COLO668 (cell line): ENCODE data around the gene ST6GALNAC3.
A peak's percentile ranks its signal among the peaks of the same experiment; 100 is the strongest.

Experiments used
- DNase-seq: peaks from one replicate; lab custom pipeline; 2025; ENCODE audit not compliant: unreplicated experiment; lab: John Stamatoyannopoulos, UW

ST6GALNAC3 gene

DNA sequence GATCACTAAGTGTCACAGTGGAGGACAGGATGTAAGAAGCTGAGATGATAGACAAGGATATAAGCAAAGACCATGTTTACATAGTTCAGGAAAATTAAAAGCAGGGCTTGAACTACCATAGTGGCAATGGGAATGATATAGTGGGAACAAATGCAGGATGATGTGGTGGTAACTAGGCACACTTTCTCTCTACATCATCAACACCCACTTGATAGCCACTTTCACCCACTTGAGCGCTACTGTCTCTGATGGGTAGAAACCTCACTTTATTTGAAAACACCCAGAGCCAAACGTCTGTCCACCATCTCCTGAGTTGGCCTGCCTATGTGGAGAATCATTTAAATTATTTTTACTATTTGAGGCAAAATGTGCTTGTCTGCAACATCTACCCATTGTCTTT, 487.7 kb downstream of the ST6GALNAC3 start:
- no peak for DNase-seq

- DNase-seq: no peak
Measured at GRCh38 chr1:76568573-76569238, 494.2 kb downstream of the ST6GALNAC3 start.

DNA sequence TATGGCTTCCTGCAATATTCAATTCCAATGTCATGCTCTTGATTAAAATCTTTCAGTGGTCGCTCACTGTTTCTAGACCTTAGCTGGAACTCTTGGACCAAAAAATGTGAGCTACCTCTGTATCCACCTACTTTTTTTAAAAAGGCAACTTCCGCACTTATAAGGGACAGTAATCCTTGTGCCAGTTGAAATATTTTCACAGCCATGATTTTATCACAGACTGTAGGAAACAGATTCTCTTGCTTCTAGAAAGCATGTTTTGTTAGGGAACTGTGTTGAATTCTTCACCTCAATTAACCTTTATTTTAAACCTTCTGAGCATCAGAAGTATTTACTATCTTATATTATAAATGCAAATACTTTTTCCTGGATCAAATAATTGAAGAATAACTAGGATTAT, 496.7 kb downstream of the ST6GALNAC3 start:
- no peak for DNase-seq

GRCh38 chr1:76572229-76572628, 497.7 kb downstream of the ST6GALNAC3 start:
- no peak for DNase-seq

- no peak for DNase-seq
Measured at GRCh38 chr1:76576876-76577524, 502.5 kb downstream of the ST6GALNAC3 start.

DNA sequence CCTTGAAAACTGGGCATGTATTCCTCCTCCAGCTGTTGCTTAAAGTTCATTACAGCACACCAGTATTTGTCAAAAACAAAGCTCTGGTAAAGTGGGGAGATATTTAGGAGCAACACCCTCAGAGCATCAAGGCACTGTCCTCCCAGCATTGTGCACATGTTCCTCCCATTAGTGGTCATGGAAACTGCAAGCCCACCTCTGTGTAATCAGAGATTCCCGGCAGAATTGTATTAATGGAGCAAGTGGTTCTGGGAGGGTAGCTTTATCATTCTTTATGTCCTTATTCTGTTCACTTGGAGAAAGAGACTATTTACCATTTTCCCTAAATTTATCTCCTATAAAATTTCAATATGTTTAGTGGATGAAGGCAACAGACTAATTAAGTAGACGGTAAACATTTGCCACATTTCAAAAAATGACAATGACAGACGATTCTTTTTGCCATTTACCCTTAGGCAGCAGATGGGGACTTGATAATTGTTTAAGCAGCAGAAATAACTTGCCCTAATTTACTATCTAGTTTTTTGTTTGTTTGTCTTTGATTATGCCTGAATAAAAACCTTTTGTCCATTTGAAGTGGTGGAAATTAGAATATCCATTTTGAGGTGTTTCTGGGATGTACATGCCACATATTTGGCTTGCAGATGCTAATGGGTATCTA, 503.1 kb downstream of the ST6GALNAC3 start:
- DNase-seq: no peak

- no peak for DNase-seq
Measured at GRCh38 chr1:76580206-76580605, 505.7 kb downstream of the ST6GALNAC3 start.

- no peak for DNase-seq
Measured at GRCh38 chr1:76581712-76582111, 507.2 kb downstream of the ST6GALNAC3 start.

- DNase-seq: no peak
Measured at GRCh38 chr1:76583235-76583868, 508.8 kb downstream of the ST6GALNAC3 start.

DNA sequence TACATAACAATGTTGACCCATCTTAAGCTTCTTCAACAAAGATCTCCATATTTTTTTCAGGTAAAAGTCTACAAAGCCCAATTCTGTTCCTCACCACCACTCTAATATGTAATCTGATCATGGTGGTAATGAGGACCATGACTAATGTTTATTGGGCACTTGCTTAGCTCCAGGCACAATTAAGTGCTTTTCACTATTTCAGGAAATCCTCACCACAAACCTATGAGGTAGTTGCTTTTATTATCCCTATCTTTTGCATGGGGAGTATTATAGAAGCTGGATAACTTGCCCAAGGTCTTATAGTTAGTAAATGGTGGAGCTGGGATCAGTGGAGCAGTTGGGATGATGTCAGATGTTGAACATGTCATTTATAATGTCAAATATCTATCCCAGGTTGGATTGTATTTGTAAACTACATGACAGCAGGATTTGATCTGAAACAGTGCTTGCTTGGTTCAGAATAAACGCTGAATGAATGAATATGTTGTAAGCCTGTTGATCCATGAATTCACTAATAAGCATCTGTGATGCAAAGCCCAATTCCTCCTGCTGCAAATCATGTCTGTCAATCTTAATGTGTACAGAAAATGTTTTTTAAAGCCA, 509.4 kb downstream of the ST6GALNAC3 start:
- DNase-seq: no peak

DNA sequence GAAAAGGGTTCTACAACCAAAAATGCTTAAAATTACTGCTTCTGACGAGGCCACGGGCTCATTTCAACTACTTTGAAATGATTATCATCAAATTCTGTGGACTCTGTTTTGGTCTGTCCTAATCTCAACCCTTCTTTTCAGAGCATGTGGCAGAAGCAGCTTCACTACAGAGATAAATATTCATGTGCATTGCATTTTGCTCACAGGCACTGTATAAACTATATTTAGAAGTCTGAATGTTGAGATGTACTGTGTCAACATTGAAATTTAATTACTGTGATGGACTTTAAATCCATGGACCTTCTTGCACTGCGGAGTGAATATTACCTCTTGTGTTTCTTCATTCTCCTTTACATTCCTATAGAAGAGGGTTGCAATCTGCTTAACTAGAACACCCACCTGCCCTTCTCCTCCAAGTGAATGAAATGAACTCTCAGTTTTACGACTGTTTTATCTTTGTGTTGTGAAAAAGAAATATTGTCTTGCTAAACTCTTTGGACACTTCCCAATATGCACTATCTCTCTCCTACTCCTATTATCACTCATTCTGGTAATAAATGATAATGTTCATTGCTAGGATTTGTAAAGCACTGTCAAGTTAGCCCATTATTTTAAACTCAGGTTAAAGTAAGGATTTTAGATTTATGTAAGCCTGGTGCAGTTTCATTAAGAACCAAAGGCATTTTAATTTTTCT, 511.6 kb downstream of the ST6GALNAC3 start:
- no peak for DNase-seq

DNA sequence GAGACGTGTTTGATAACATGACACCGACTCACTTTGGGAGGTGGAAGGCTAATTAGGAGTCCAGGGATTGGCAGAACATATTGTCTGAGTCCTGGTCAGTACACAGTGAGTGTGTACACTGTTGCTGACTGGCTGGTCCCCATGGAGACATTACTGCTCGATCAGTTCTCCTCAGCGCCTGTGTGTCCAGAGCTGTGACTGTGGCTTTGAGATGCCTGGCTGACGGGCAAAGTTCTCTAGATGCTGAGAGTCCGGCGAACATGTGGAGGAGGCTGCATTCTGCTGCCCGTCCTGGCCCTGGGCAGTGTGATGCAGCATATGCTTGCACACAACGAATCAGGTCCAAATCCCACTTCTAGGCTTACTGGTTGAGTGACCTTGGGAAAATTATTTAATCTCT, 512.7 kb downstream of the ST6GALNAC3 start:
- peak; percentile 51 for DNase-seq

- DNase-seq: no peak
Measured at GRCh38 chr1:76591461-76591860, 516.9 kb downstream of the ST6GALNAC3 start.

DNA sequence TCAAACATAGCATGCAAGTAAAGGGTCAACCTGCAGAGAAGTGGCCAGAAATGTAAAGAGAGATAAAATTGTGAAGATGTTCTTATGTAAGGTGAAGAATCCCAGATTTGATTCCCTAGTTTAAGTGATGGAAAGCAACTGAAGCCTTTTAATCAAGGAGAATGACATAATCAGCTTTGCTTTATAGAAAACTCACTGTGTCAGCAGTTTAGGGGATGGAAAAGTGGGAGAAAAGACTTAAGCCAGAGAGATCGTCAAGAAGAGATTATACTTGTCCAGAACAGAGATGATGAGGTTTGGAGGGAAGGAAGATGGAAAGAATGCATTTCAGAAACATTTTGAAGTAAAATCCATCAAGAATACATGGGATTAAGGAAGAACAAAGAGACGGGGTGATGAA, 517.4 kb downstream of the ST6GALNAC3 start:
- DNase-seq: no peak

- no peak for DNase-seq
Measured at GRCh38 chr1:76593141-76593540, 518.6 kb downstream of the ST6GALNAC3 start.

- no peak for DNase-seq
Measured at GRCh38 chr1:76593618-76594017, 519.1 kb downstream of the ST6GALNAC3 start.

GRCh38 chr1:76595024-76595423, 520.5 kb downstream of the ST6GALNAC3 start:
- no peak for DNase-seq

GRCh38 chr1:76601465-76601864, 526.9 kb downstream of the ST6GALNAC3 start:
- DNase-seq: no peak

DNA sequence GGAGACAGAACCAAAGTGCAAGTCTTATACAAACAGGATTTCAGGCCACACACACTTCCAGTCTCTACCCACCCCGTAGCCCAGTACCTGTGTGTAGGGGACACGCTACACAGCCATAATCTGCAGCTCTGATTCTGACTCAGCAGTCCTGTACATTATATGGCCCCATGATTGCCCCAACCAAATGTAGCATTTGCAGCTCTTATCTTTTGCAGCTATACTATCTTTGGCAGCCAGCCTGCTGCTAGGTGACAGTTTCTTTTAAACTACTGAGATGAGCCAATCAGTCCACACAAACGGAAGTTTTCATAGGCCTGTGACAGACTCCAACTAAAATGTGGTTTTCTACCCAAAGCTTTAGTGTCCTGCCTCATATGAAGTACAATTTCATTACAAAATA, 533.2 kb downstream of the ST6GALNAC3 start:
- DNase-seq: no peak

- no peak for DNase-seq
Measured at GRCh38 chr1:76611770-76612445, 537.4 kb downstream of the ST6GALNAC3 start.
